ENCODE results near the gene ACBD6. TPM values are rescaled to one million over a fixed set of nuclear protein-coding genes. Genes with fewer than 3 reads are reported as not detected.

The ACBD6 gene
- total RNA-seq, 1 donor from 2014 or later, result 43.4 TPM

DNA sequence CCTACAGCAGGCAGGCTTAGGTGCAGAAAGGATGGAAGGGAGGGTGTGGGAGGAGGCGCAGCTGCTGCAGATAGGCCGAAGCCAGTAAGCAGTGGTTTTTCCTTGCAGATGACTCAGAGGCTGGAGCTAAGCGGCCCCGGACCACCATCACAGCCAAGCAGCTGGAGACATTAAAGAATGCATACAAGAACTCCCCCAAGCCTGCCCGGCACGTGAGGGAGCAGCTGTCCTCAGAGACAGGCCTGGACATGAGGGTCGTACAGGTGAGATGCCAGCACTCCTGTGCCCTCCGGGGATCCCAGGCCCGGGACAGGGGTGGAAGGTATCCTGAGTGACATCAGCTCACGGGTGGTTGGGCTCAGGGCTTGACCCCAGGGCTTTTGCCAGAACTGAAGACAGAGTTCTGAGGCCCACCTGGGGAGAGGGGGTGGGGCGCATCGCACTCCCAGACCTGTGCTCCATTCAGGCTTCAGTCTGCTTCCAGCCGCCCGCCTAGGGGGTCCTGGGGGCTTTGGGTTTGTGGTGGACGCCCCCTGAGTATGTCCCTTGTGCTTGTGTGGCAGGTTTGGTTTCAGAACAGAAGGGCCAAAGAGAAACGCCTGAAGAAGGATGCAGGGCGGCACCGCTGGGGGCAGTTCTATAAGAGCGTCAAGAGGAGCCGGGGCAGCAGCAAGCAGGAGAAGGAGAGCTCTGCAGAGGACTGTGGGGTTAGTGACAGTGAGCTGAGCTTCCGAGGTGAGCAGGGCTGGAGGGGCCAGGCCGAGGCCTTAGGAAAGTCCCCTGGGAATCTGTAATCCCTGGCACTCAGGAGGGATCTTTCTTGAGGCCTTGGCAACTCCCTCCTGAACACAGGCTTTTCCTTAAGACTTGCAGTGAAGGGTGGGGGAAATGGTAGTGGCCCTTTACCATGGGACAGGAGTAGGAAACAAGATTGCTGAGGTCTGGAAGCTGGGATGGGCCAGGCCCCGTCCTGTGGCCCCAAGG, 230.8 kb downstream of the ACBD6 start:
- Mint-ChIP-seq H3K4me3 (ENCODE audit: unreplicated experiment) (no peak overlapping the region), H3K27ac (ENCODE audit: unreplicated experiment) (no peak overlapping the region), H3K27me3 (ENCODE audit: low read depth, unreplicated experiment) (no peaks in the 10 kb centered on the region), H3K9me3 (ENCODE audit: unreplicated experiment) (peaks cover 6% of the 10 kb centered on the region), H3K36me3 (ENCODE audit: low read depth, unreplicated experiment) (peaks cover 43% of the 10 kb centered on the region), H3K4me1 (ENCODE audit: low read depth, unreplicated experiment) (peaks cover 27% of the 10 kb centered on the region)
- Histone ChIP-seq H3K27me3 (ENCODE audit: insufficient read depth, low read length) (no peaks in the 10 kb centered on the region), H4K20me1 (ENCODE audit: insufficient read depth, low read length) (peaks cover 4% of the 10 kb centered on the region), H2AFZ (ENCODE audit: low read depth, low read length) (no peak overlapping the region), H3K9ac (ENCODE audit: low read length) (no peak overlapping the region), H3K36me3 (ENCODE audit: insufficient read depth, low read length) (peaks cover 3% of the 10 kb centered on the region), H3K4me1 (ENCODE audit: insufficient read depth, low read length) (peaks cover 8% of the 10 kb centered on the region), H3K4me2 (ENCODE audit: low read length) (peak overlapping the region; percentile 41), H3K9me3 (ENCODE audit: insufficient read depth, low read depth, low read length) (no peaks in the 10 kb centered on the region), H3K79me2 (ENCODE audit: insufficient read depth, low read length) (no peaks in the 10 kb centered on the region), H3K27ac (ENCODE audit: low read depth, low read length) (no peak overlapping the region), H3K4me3 (ENCODE audit: insufficient read depth, low read depth, low read length) (no peak overlapping the region)
- TF ChIP-seq, protein P1, sequence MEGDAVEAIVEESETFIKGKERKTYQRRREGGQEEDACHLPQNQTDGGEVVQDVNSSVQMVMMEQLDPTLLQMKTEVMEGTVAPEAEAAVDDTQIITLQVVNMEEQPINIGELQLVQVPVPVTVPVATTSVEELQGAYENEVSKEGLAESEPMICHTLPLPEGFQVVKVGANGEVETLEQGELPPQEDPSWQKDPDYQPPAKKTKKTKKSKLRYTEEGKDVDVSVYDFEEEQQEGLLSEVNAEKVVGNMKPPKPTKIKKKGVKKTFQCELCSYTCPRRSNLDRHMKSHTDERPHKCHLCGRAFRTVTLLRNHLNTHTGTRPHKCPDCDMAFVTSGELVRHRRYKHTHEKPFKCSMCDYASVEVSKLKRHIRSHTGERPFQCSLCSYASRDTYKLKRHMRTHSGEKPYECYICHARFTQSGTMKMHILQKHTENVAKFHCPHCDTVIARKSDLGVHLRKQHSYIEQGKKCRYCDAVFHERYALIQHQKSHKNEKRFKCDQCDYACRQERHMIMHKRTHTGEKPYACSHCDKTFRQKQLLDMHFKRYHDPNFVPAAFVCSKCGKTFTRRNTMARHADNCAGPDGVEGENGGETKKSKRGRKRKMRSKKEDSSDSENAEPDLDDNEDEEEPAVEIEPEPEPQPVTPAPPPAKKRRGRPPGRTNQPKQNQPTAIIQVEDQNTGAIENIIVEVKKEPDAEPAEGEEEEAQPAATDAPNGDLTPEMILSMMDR (IDR thresholded peaks at IDR 0.05; ENCODE audit: insufficient read depth, low read depth, low read length), result no peak
- TF ChIP-seq EZH2 (IDR thresholded peaks at IDR 0.05; ENCODE audit: insufficient read depth, low read length), result no peak
- no peak for FAIRE-seq
- peak; percentile 81 for DNase-seq (ENCODE audit: low read depth)

DNA sequence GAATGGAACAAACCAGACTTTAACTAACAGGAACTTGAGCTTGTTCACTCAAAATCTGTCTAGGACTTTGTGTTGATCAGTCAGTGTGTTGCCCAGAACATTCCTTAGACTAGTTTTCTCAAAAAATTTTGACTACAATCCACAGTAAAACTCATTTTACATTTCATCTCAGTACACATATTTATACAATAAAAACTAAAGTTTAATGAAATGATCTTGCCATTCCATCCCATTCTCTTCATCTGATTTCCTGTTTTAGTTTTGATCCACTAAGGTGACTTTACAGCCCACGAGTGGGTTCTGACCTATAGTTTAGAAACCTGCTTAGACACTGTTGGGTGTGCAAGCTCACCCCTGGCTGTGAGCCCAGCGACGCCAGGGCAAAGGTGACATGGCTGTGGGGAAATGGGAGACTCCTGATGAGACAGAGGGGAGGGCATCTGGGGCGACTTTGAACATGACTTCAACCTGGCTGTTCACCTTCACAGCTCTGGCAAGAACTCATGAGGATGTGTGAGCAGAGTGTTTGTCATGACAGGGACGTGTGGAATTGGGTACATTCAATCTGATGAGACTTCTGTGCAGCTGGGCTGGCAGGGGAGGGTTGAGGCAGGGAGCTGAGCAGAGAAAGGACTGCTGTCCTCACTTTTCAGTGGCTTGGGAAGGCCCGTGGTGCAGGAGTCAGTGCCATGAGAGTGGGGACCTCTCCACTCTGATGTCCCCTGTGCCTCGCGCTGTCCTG, 231.7 kb downstream of the ACBD6 start:
- H3K4me3 ChIP-seq (ENCODE audit: insufficient read depth, low read depth, low read length), result no peak overlapping the region
- H3K27ac Mint-ChIP-seq (ENCODE audit: unreplicated experiment), result no peak overlapping the region
- no peak overlapping the region for H3K4me3 Mint-ChIP-seq (ENCODE audit: unreplicated experiment)
- H3K9me3 Mint-ChIP-seq (ENCODE audit: unreplicated experiment), result peaks cover 6% of the 10 kb centered on the region
- H2AFZ ChIP-seq (ENCODE audit: low read depth, low read length), result no peak overlapping the region
- no peaks in the 10 kb centered on the region for H3K27me3 Mint-ChIP-seq (ENCODE audit: low read depth, unreplicated experiment)
- no peak for TF ChIP-seq EZH2 (IDR thresholded peaks at IDR 0.05; ENCODE audit: insufficient read depth, low read length)
- TF ChIP-seq, protein P1 (IDR thresholded peaks at IDR 0.05; ENCODE audit: insufficient read depth, low read depth, low read length), result no peak
- H3K27ac ChIP-seq (ENCODE audit: low read depth, low read length), result no peak overlapping the region
- H3K4me1 ChIP-seq (ENCODE audit: insufficient read depth, low read length), result peaks cover 8% of the 10 kb centered on the region
- no peaks in the 10 kb centered on the region for H3K9me3 ChIP-seq (ENCODE audit: insufficient read depth, low read depth, low read length)
- no peaks in the 10 kb centered on the region for H3K27me3 ChIP-seq (ENCODE audit: insufficient read depth, low read length)
- H4K20me1 ChIP-seq (ENCODE audit: insufficient read depth, low read length), result peaks cover 4% of the 10 kb centered on the region
- no peaks in the 10 kb centered on the region for H3K79me2 ChIP-seq (ENCODE audit: insufficient read depth, low read length)
- FAIRE-seq (no peak), DNase-seq (ENCODE audit: low read depth) (no peak)
- H3K9ac ChIP-seq (ENCODE audit: low read length), result no peak overlapping the region
- H3K36me3 Mint-ChIP-seq (ENCODE audit: low read depth, unreplicated experiment), result peaks cover 37% of the 10 kb centered on the region
- peaks cover 3% of the 10 kb centered on the region for H3K36me3 ChIP-seq (ENCODE audit: insufficient read depth, low read length)
- peaks cover 27% of the 10 kb centered on the region for H3K4me1 Mint-ChIP-seq (ENCODE audit: low read depth, unreplicated experiment)
- peak overlapping the region; percentile 41 for H3K4me2 ChIP-seq (ENCODE audit: low read length)

All from astrocyte (in vitro differentiated cells and primary cell).